Activated T-cell treated with anti-CD3 and anti-CD28 coated beads for 24 hours (primary cell): ENCODE results near the gene CACNA2D3.

Source experiments
- DNase-seq: peaks from one replicate; pipeline ENCODE4 v3.0.0-alpha.2; 2020; ENCODE audit warnings: low read depth

CACNA2D3 gene

GRCh38 chr3:54797111-54797510 is 674.8 kb downstream of the CACNA2D3 start:
- DNase-seq, result no peak

GRCh38 chr3:54800478-54800877 is 678.1 kb downstream of the CACNA2D3 start:
- no peak for DNase-seq

- no peak for DNase-seq
These were observed 679.6 kb downstream of the CACNA2D3 start for GRCh38 chr3:54801977-54802376.

- DNase-seq, result no peak
These were observed 688.0 kb downstream of the CACNA2D3 start for GRCh38 chr3:54810401-54810800.

GRCh38 chr3:54814224-54814623 is 691.9 kb downstream of the CACNA2D3 start:
- no peak for DNase-seq

GRCh38 chr3:54817628-54818027 is 695.3 kb downstream of the CACNA2D3 start:
- no peak for DNase-seq

GRCh38 chr3:54818486-54818885 is 696.1 kb downstream of the CACNA2D3 start:
- DNase-seq, result no peak

- DNase-seq, result no peak
These were observed 696.6 kb downstream of the CACNA2D3 start for GRCh38 chr3:54818942-54819341.

GRCh38 chr3:54819946-54820345 is 697.6 kb downstream of the CACNA2D3 start:
- DNase-seq, result no peak

- no peak for DNase-seq
These were observed 699.9 kb downstream of the CACNA2D3 start for GRCh38 chr3:54822206-54822605.

- DNase-seq, result no peak
These were observed 703.9 kb downstream of the CACNA2D3 start for GRCh38 chr3:54826251-54826691.

GRCh38 chr3:54827056-54827687 is 704.8 kb downstream of the CACNA2D3 start:
- DNase-seq, result no peak

GRCh38 chr3:54827776-54828175 is 705.4 kb downstream of the CACNA2D3 start:
- no peak for DNase-seq

- DNase-seq, result no peak
These were observed 708.3 kb downstream of the CACNA2D3 start for GRCh38 chr3:54830658-54831057.

GRCh38 chr3:54831112-54831511 is 708.8 kb downstream of the CACNA2D3 start:
- no peak for DNase-seq

- DNase-seq, result no peak
These were observed 710.5 kb downstream of the CACNA2D3 start for GRCh38 chr3:54832876-54833275.

- no peak for DNase-seq
These were observed 713.3 kb downstream of the CACNA2D3 start for GRCh38 chr3:54835701-54836100.

- DNase-seq, result no peak
These were observed 714.5 kb downstream of the CACNA2D3 start for GRCh38 chr3:54836871-54837270.

- DNase-seq, result no peak
These were observed 715.6 kb downstream of the CACNA2D3 start for GRCh38 chr3:54837964-54838363.

GRCh38 chr3:54841471-54841870 is 719.1 kb downstream of the CACNA2D3 start:
- no peak for DNase-seq

GRCh38 chr3:54843352-54843751 is 721.0 kb downstream of the CACNA2D3 start:
- DNase-seq, result no peak

- no peak for DNase-seq
These were observed 721.9 kb downstream of the CACNA2D3 start for GRCh38 chr3:54844211-54844610.

- DNase-seq, result no peak
These were observed 722.7 kb downstream of the CACNA2D3 start for GRCh38 chr3:54845011-54845410.

- no peak for DNase-seq
These were observed 723.2 kb downstream of the CACNA2D3 start for GRCh38 chr3:54845551-54845950.
